22Rv1 (cell line): ENCODE measurements around the gene CDC25B.

ENCODE experiments used
- CTCF ChIP-seq: fragments of 450-650 bp; IDR thresholded peaks from 2 replicates; pipeline ENCODE4 v1.5.1; 2017; ENCODE audit warnings: mild to moderate bottlenecking
- ZFX ChIP-seq: fragments of 450-650 bp; IDR thresholded peaks from 2 replicates; pipeline ENCODE4 v1.6.1; 2017; ENCODE audit warnings: antibody characterized with exemption, borderline replicate concordance

GRCh38 chr20:3787324-3788014, 8.6 kb upstream of the CDC25B start:
- TF ChIP-seq CTCF, result no peak
- no peak for TF ChIP-seq ZFX
